Effector CD8-positive, alpha-beta T cell (primary cell): ENCODE data around the gene KCNC4.
A peak's percentile ranks its signal among the peaks of the same experiment; 100 is the strongest.

ENCODE experiments used
- DNase-seq: peaks from one replicate; lab custom pipeline; 2025; lab: John Stamatoyannopoulos, UW
- total RNA-seq, 4 experiments: gene quantifications; one replicate each; lab custom pipeline; 2026; lab: John Stamatoyannopoulos, UW

The KCNC4 gene
- 4.7 to 17.8 (median 12.0) reads per million in 4 experiments for total RNA-seq

DNA sequence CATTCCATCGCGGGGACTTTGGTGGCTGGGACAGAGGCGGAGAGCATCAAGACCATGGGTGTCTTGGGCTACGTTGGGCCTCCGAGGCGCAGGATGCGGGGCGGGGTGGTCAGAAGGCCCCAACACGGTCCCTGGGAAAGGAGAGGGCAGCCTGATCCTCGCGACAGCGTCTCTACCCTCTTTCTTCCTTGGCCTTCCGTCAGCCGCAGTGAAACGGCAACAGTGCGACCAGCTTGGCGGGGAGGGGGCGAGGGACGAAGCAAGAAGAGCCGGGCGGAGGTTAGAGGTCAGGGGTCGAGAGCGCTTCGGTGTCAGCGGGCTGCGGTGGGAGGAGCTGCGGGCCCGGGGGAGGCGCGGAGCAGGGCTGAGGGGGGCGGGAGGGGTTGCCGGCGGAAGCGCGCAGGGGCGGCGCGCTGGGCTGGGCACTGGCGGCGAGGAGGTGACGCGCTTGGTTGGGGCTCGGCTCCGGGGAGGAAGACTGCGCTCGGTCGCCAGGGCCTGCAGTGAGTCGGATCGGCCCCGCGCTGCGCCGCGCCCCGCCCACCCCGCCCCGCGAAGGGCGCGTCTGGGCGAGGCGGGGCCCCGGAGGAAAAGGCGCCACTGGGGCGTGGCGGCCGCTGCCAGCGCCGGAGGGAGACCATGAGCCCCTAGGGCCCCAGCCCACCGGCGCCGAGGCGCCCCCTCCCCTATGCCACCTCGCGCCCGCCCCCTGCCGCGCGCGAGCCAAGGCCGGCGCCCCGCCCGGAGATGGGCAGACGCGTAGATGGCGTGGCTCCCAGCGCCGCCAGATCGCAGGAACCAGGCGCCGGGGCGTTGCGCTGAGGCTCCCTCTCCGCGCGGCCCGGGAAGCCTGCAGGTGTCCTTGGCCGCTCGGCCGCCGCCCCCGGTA lies at the start of gene KCNC4:
KCNC4 (plus strand) TSS at position 600 of the 889 bp plus-strand sequence. CDS start 1,186 bp downstream, outside the sequence.
- DNase-seq, result peak; percentile 80

DNA sequence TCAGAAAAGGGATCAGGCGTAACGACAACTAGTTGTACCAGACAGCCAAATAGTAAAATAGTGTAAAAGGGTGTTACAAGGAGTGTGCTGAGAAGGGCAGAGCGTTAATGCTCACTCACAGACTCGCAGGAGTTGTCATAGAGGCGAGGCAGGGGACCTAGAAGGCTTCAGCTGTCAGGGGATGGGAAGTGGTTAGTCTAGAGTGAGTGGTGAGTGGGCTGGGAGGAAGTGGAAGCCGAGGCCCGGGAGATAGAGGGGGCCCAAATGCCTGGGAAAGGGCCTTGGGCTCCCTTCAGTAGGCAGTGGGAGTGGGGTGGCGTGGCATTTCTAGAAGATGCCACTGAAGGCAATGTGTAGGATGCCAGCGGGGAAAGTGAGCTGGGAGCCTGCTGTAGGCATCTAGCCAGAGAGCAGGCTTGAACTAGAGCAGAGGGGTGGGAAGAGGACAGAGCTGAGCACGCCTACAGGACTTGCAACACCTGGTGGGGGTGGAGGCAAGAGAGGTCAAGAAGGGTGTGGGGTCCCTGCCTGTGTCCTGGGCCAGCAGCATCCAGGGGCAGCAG lies 49.5 kb upstream of the KCNC4 start:
- DNase-seq, result no peak

GRCh38 chr1:110161165-110161564 lies 48.9 kb upstream of the KCNC4 start:
- DNase-seq, result no peak

- DNase-seq, result no peak
Observed at GRCh38 chr1:110161849-110162248, 48.3 kb upstream of the KCNC4 start.

DNA sequence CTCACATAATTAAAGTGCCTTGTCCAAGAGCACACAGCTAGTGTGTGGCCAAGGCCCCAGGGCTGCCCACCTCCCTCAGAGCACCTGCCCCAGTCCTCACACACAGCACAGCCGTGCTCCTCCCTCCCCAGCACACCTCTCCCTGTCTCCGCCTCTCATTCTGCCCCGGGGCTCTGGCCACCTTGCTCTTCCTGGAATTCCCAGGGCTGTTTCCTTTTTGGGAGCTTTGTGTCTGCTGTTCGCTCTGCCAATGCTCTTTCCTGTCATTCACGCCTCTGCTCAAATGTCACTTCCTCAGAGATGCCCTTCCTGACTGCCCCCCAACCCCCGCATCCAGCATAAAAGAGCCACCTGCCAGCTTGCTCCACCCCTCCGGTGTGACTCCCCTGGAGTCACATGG lies 46.5 kb upstream of the KCNC4 start:
- DNase-seq, result no peak

DNA sequence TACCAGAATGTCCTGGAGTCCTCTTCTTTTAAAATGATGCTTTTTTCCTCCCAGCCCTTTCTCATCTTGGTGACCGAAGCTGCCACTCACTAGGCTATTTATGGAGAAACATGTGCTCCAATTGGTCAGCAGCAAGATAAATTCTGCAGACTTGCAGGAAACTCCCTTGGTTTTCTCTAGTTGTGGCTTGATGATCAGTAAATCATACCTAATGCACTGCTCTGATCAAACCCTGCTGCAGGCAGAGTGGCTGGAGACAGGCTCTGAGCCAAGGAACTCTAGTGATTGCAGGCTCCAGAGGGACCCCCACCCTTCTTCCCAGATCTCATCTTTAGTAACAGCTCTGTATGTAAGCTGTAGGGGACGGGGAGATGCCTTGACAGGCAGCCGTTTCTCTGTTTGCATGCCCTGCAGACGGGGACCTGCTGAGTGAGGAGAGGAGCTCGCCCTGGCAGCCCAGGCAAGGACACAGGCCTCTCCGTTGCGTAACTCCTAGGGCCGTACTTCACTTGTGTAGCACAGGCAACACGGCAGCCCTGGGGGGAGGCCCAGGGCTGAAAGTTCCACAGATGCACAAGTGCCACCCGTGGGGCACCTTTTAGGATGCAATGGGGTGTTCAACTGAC lies 45.3 kb upstream of the KCNC4 start:
- DNase-seq, result no peak

- no peak for DNase-seq
Observed at GRCh38 chr1:110165761-110166231, 44.3 kb upstream of the KCNC4 start.

- no peak for DNase-seq
Observed at GRCh38 chr1:110166861-110167260, 43.3 kb upstream of the KCNC4 start.

DNA sequence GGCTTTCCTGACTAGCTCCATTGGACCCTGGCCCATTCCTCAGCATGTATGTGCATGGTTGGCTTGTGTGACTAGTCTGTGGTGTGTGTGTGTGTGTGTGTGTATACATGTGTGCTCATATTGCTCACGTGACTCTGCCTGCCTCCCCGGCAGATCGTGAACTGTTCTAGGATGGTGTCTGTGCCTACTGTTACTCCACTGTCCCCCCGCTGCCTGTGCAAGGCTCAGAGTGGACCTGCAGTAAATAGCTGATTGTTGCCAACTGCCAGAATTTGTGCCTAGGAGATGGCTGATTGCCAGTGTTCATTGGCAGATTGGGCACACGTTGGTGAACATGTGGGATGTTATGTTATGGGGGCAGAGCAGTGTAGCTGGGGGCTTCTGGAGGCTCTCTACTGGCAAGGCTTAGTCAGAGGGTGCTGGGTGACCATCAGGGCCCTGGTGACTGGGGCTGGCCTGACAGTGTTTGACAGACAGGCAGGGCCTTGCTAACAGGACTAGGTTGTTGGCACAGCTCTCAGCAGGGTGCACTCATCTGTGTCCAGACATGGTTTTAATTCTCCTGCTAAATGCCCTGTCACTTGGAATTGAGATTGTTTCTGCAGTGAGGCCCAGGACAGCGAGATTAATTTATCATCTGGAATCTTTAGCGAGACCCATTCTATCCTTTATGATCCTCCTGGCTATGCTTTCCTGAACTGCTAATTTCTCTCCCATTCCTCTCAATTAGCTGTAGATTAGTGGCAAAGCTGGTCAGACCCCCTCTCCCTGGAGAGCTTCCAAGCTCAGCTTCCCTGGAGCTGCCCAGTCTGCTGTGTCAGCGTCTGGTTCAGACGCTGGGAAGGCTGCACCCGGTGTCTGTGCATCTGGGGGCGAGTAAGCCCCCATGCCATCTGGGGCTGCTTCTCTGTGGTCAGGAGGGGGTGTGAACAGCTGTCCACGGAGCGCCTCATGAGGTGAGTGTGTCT lies 39.1 kb upstream of the KCNC4 start:
- no peak for DNase-seq

GRCh38 chr1:110172001-110172400 lies 38.1 kb upstream of the KCNC4 start:
- no peak for DNase-seq

GRCh38 chr1:110173466-110174105 lies 36.5 kb upstream of the KCNC4 start:
- no peak for DNase-seq

GRCh38 chr1:110174961-110175360 lies 35.2 kb upstream of the KCNC4 start:
- no peak for DNase-seq

DNA sequence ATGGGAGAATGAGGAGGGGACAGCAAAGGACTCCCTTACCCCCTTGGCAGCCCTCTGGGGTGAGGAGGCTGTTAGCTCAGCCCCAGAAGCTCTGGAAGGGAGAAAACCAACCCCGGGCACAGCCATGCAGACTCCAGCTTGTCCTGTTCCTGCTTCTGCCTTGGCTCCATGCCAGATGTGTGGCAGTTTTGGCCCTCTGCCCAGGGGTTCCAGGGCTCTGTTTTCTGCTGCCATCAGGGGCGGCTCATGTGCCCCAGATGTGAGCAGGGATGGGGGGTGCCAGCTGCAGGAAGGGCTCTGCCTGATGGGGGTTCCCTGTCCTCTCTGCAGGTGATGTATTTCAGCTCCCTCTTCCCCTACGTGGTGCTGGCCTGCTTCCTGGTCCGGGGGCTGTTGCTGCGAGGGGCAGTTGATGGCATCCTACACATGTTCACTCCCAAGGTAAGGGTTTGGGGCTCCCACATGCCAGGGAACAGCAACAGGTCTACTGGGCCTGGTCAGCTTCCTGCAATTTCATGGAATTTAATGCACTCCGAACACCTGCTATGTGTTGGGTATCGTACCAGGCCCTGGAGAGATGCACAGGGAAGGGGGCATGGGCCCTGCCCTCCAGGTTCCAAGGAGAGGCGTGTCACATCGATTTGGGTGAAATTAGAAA lies 33.7 kb upstream of the KCNC4 start:
- no peak for DNase-seq

- DNase-seq, result no peak
Observed at GRCh38 chr1:110177775-110178174, 32.3 kb upstream of the KCNC4 start.

GRCh38 chr1:110183642-110184167 lies 26.4 kb upstream of the KCNC4 start:
- DNase-seq, result no peak

- DNase-seq, result no peak
Observed at GRCh38 chr1:110184446-110184845, 25.7 kb upstream of the KCNC4 start.

DNA sequence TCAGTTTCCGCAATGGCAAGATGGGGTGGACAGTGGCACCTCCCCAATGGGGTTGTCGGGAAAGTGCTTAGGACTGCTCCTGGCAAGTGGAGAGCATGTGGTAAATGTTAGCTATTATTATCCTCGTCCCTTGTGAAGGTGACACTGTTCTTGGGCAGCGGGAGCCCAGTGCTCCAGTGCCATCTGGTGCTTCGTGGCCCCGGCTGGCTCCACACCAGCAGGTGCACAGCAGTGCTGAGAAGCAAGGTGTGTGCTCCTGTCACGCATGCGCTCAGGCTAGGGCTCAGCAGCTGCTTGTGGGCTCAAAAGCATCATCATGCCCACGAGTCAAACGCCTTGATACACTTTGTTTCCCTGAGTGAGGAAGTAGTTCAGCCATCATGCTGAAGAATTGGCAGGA lies 24.9 kb upstream of the KCNC4 start:
- no peak for DNase-seq

DNA sequence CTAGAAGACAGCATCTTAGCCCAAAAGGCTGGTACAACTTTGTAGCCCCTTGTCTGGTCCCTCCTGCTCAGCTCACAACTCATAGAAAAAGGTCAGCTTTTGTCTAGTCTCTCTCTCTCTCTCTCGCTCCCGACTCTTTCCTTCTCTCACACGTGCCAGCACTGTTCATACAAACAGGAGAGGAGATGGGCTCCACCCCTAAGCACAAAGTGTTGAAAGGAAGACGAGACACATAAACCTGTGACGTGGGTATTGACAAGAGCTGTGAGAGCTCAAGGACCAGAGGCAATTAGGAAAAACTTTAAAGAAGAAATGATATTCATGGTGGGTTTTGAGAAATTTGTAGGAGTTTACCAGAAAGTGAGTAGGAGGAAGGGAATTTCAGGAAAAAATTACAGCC lies 23.6 kb upstream of the KCNC4 start:
- DNase-seq, result no peak

GRCh38 chr1:110187139-110187890 lies 22.8 kb upstream of the KCNC4 start:
- no peak for DNase-seq
